Mesodermal cell (in vitro differentiated cells): ENCODE data around the gene C1orf105.

Source experiments
- H3K27ac ChIP-seq: 2 replicates; pipeline ENCODE4 v1.7.0; 2013; ENCODE audit warnings: mild to moderate bottlenecking, low read depth, low read length, moderate library complexity; ENCODE audit not compliant: severe bottlenecking
- H3K36me3 ChIP-seq: 2 replicates; pipeline ENCODE4 v1.7.1; 2013; ENCODE audit warnings: mild to moderate bottlenecking, low read length, moderate library complexity; ENCODE audit not compliant: control insufficient read depth, insufficient read depth
- H3K4me1 ChIP-seq: one replicate; pipeline ENCODE4 v1.7.1; 2013; ENCODE audit warnings: mild to moderate bottlenecking, low read length; ENCODE audit not compliant: insufficient read depth, control insufficient read depth, poor library complexity, severe bottlenecking
- H3K4me3 ChIP-seq: 2 replicates; pipeline ENCODE4 v1.7.0; 2013; ENCODE audit warnings: low read length, control low read depth, mild to moderate bottlenecking; ENCODE audit not compliant: insufficient read depth, poor library complexity, severe bottlenecking; ENCODE audit errors: extremely low read depth
- H3K9me3 ChIP-seq: 2 replicates; pipeline ENCODE4 v1.7.1; 2013; ENCODE audit warnings: mild to moderate bottlenecking, low read length, moderate library complexity; ENCODE audit not compliant: control insufficient read depth
- WGBS, 2 experiments: methylation state at CpG; one replicate each; pipeline ENCODE4 v1.1.5; 2013; ENCODE audit warnings: missing lambda C conversion rate in 2 of 2; ENCODE audit not compliant: insufficient coverage in 2 of 2; 5-methylcytosine and 5-hydroxymethylcytosine counted together

The C1orf105 gene

GRCh38 chr1:172457479-172458130, 37.1 kb downstream of the C1orf105 start:
- no peak overlapping the region for H3K27ac ChIP-seq
- peaks cover 24% of the 10 kb centered on the region for H3K4me1 ChIP-seq
- no peaks in the 10 kb centered on the region for H3K36me3 ChIP-seq
- H3K9me3 ChIP-seq: no peaks in the 10 kb centered on the region
- no peak overlapping the region for H3K4me3 ChIP-seq
- WGBS, 2 experiments: no CpG with 5 or more reads among the region's 1 CpG

GRCh38 chr1:172460177-172460576, 39.7 kb downstream of the C1orf105 start:
- Histone ChIP-seq H3K9me3 (no peaks in the 10 kb centered on the region), H3K4me3 (no peak overlapping the region), H3K4me1 (peaks cover 13% of the 10 kb centered on the region), H3K36me3 (no peaks in the 10 kb centered on the region), H3K27ac (no peak overlapping the region)
- WGBS, 2 experiments: no CpG with 5 or more reads among the region's 1 CpG

- H3K4me3 ChIP-seq: no peak overlapping the region
- no peaks in the 10 kb centered on the region for H3K36me3 ChIP-seq
- peaks cover 15% of the 10 kb centered on the region for H3K4me1 ChIP-seq
- no peaks in the 10 kb centered on the region for H3K9me3 ChIP-seq
- H3K27ac ChIP-seq: peak overlapping the region; percentile 56
- 67 to 83% methylated on average over 1 of the region's 1 CpG for WGBS, 2 experiments
Measured at GRCh38 chr1:172460887-172461315, 40.4 kb downstream of the C1orf105 start.

GRCh38 chr1:172465617-172466016, 45.1 kb downstream of the C1orf105 start:
- H3K4me3 ChIP-seq: no peak overlapping the region
- no peaks in the 10 kb centered on the region for H3K36me3 ChIP-seq
- H3K9me3 ChIP-seq: no peaks in the 10 kb centered on the region
- no peak overlapping the region for H3K27ac ChIP-seq
- peaks cover 26% of the 10 kb centered on the region for H3K4me1 ChIP-seq
- 100% methylated on average over 1 of the region's 1 CpG for WGBS, 2 experiments

- no peaks in the 10 kb centered on the region for H3K9me3 ChIP-seq
- H3K27ac ChIP-seq: no peak overlapping the region
- H3K4me3 ChIP-seq: no peak overlapping the region
- H3K4me1 ChIP-seq: peaks cover 19% of the 10 kb centered on the region
- 96% methylated on average over 3 of the region's 3 CpGs for WGBS, 2 experiments
- no peaks in the 10 kb centered on the region for H3K36me3 ChIP-seq
Measured at GRCh38 chr1:172466795-172467407, 46.4 kb downstream of the C1orf105 start.

GRCh38 chr1:172467446-172467845, 47.0 kb downstream of the C1orf105 start:
- H3K36me3 ChIP-seq: no peaks in the 10 kb centered on the region
- no peak overlapping the region for H3K27ac ChIP-seq
- H3K9me3 ChIP-seq: no peaks in the 10 kb centered on the region
- no peak overlapping the region for H3K4me3 ChIP-seq
- 33 to 70% methylated on average over 1 to 2 of the region's 3 CpGs for WGBS, 2 experiments
- peaks cover 19% of the 10 kb centered on the region for H3K4me1 ChIP-seq

GRCh38 chr1:172468296-172468695, 47.8 kb downstream of the C1orf105 start:
- 90 to 91% methylated on average over 5 of the region's 5 CpGs for WGBS, 2 experiments
- Histone ChIP-seq H3K4me1 (peaks cover 19% of the 10 kb centered on the region), H3K9me3 (no peaks in the 10 kb centered on the region), H3K36me3 (no peaks in the 10 kb centered on the region), H3K27ac (no peak overlapping the region), H3K4me3 (no peak overlapping the region)

GRCh38 chr1:172469717-172470116, 49.2 kb downstream of the C1orf105 start:
- Histone ChIP-seq H3K4me3 (no peak overlapping the region), H3K9me3 (no peaks in the 10 kb centered on the region), H3K36me3 (no peaks in the 10 kb centered on the region), H3K27ac (no peak overlapping the region), H3K4me1 (peaks cover 23% of the 10 kb centered on the region)
- WGBS, 2 experiments: 94 to 100% methylated on average over 2 to 3 of the region's 3 CpGs

GRCh38 chr1:172470149-172470548, 49.7 kb downstream of the C1orf105 start:
- WGBS, 2 experiments: 100% methylated on average over 1 of the region's 2 CpGs; no CpG with 5 or more reads in 1 of the 2 experiments
- no peak overlapping the region for H3K27ac ChIP-seq
- peaks cover 23% of the 10 kb centered on the region for H3K4me1 ChIP-seq

GRCh38 chr1:172471666-172472065, 51.2 kb downstream of the C1orf105 start:
- WGBS, 2 experiments: no CpG with 5 or more reads among the region's 1 CpG
- Histone ChIP-seq H3K27ac (no peak overlapping the region), H3K36me3 (no peaks in the 10 kb centered on the region), H3K4me3 (no peak overlapping the region), H3K9me3 (no peaks in the 10 kb centered on the region), H3K4me1 (peaks cover 23% of the 10 kb centered on the region)

More at GRCh38 chr1:172470149-172470548, 49.7 kb downstream of the C1orf105 start:
- H3K4me3 ChIP-seq: no peak overlapping the region
- no peaks in the 10 kb centered on the region for H3K9me3 ChIP-seq
- H3K36me3 ChIP-seq: no peaks in the 10 kb centered on the region

GRCh38 chr1:172472495-172472894, 52.0 kb downstream of the C1orf105 start:
- 88 to 100% methylated on average over 1 of the region's 1 CpG for WGBS, 2 experiments

More at GRCh38 chr1:172472495-172472894, 52.0 kb downstream of the C1orf105 start:
- Histone ChIP-seq H3K36me3 (no peaks in the 10 kb centered on the region), H3K4me3 (no peak overlapping the region), H3K27ac (no peak overlapping the region), H3K4me1 (peaks cover 21% of the 10 kb centered on the region), H3K9me3 (no peaks in the 10 kb centered on the region)
